ENCODE data around the gene HSP90AA1.
"Not testable (repeated sequence)": the region's sequence is repeated elsewhere in the genome, so short reads cannot be mapped to it uniquely, and the experiment has no call there.

The HSP90AA1 gene

DNA sequence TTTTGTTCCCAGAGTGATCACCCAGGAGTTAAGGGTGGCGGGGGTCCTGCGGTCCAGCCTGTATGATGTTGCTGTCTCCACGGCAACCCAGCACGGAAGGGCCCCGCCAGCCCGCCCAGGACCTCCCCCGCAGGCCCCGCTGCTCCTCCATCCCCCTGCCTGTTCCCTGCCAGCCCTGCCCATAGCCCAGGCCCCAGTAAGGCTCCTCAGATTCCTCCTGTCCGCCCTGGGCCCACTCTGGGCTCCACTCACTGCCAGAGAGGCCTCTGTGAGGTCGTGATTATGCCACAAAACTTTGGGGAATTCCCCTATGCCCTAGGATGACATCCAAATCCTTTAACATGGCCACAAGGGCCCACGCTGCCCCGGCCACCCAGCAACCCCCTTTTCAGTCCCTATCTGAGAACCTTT, 20.8 kb downstream of the HSP90AA1 start:
- no peak for DNase-seq

DNA sequence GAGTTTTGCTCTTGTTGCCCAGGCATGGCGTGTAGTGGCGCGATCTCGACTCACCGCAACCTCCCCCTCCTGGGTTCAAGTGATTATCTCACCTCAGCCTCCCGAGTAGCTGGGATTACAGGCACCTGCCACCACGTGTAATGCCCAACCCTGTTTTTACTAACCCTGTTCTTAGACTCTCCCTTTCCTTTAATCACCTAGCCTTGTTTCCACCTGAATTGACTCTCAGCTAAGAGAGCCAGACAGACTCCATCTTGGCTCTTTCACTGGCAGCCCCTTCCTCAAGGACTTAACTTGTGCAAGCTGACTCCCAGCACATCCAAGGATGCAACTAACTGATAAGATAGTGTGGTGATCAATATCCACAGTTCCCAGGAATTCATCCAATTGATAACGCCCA, 22.3 kb downstream of the HSP90AA1 start:
- not testable (repeated sequence) for DNase-seq

DNA sequence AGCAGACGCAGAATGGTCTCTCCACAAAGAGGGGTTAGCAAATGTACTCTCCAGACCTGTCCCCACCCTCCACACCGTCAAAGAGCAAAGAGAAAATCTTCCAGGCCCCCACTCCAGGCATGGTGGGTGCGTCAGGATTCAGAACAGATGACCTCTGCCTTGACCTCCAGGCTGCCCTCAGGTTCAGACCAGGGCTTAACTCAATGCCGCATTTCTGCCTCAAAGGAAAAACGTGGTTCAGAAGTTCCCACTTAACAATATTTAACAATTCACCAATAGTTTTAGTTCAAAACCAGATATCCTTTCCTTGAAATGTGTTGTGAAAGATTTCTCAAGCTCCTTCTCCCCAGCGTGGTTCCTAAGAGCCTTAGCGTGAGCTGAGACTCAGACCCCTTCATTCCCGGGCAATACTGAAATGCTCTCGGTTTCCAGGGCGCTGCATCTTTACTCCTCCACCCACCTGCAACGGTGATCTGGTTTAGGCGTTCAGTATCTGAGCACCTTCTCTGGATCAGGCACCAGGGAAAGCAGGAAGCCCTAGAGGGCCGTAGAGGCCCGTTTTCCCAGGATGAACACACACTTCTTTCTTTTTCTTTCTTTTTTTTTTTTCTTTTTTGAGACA, 22.9 kb downstream of the HSP90AA1 start:
- DNase-seq, result no peak

DNA sequence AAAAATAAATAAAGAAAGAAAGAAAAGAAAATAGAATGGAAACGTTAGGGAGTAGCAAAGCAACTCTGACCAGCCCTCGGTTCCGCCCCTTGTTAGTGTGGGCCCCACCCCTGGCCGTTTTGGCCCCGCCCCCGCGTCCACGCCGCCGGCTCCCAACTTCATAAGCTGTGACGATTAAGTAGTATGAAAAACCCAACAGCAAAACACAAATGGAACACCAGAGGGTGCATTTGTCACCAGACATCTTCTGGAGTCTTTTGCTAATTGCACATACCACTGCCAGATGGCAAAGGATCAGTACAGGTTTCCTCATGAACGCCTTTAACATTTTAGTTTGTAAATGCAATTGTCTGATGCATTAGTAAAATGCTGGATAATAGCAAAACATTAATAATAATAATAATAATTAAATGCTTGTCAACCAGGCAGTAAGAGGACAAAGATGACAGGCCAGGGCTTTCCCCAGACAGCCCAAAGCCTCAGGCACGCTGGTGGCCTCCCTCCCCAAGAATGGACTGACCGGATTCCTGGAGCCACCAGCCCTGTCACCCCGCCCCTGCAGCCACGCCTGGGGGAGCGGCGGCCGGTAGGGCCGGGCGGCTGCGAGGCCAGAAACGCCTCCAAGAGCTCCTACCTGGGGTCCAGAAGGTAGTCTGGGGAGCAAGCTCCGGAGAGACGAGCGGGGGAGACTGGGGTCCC, 23.6 kb downstream of the HSP90AA1 start:
- peak; percentile 90 for DNase-seq

DNA sequence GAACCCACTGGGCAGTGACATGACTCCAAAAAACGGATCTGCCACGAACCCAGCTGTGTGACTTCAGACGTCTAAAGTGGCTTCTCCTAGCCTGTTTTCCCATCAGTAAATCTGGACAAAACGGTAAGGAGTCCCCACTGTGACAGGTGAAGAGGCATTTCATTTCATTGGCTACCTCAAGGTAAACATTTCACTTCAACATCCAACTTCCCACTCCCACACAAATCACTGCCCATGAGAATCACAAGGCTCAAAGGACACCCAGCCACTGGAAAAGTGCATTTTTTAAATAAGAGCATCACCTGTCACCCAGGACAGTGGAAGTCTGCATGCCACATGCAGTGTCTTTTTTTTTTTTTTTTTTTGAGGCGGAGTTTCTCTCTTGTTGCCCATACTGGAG, 27.9 kb downstream of the HSP90AA1 start:
- no peak for DNase-seq

DNA sequence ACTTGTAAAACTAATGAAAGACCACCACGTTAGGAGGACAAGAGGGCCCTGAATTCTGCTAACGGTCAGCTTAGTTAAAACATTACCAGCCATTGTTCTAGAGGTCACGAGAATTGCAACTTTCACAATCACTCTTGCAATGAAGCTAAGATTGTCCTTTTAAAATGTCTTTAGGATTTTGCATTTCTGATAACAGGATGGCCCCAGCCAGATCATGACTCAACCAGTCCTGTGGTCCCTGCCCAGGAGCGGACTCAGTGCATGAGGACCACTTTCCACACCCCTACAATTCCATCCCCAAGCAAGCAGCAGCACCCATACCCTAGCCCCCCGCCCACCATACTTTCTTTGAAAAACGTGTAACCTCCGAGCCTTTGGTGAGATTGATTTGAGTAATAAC, 28.7 kb downstream of the HSP90AA1 start:
- no peak for DNase-seq

DNA sequence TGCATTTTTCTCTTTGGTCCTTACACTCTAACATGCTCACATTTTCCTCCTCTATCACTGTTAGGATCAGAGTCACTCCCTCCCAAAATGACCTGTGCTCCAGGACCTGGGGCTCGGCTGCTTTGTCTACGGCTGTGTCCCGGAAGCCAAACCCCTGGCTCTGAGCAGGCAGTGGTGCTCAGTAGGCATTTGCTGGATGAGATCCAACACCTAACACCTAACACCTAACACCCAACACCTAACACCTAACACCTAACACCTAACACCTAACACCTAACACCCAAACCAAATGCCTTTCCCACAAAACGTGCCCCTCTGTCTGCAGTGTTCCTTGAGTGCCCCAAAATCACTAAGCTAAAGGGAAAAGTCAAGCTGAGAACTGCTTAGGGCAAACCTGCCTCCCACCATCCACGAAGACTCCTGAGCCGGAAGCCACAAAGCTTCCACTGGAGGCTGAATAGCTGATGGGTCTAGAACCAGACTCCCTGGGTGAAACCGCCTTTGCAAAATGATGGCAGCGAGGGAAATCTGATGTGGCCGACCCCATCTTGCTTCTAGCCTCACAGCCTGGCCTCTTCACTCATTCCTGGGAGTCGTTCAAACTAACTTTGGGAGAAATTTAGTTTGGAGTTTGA, 29.2 kb downstream of the HSP90AA1 start:
- DNase-seq, result no peak

DNA sequence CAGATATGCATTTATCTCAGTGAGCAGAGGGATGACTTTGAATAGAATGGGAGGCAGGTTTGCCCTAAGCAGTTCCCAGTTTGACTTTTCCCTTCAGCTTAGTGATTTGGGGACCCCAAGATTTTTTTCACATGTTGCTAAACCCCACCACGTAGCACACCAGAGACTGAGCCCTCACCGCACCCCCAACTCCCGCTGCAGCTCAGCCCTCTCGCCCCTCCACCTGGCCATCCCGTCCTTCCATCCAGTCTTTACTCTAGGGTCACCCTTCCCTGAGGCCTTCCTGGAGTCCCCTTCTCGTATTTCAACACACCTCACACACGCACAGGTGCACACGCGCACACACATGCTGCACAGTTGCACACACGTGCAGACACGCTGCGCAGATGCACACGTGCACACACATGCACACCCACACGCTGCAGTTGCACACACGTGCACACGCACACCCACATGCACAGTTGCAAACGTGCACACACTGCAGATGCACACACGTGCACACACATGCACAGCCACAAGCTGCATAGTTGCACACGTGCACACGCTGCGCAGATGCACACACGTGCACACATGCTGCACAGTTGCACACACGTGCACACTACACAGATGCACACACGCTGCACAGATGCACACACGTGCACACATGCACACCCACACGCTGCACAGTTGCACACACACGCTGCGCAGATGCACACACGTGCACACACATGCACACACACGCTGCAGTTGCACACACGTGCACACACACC, 30.0 kb downstream of the HSP90AA1 start:
- no peak for DNase-seq

DNA sequence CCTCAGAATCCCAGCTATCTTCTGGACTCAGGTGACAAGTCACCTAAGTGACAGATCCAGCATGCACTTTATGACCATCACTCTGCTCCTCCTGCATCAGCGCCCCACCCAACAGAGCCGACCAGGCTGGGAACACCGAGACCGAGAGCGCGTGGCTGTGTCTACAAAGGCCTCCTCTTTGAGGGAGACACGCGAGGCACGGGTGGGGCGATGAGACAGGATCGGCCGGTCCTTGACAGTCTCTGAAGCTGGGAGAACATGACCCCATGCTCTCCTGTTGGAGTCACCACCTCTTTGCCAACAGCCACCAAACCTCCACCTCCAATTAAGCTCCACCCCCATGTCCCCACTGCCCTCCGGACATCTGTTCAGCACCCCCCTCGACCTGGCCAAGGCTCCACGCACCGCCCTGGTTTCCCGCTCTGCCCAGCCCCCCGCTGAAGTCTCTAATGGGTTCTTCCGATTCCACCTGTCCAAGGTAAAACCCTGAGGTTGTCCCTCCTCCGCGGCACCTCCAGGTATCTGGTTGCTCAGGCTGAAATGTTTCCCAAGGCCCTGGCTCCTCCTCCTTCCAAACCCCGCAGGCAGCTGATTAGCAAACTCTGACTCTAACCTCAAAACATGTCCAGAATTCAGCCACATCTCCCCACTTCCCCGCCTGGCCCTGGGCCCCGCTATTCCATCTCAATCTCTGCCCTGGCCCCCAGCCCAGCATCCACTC, 31.5 kb downstream of the HSP90AA1 start:
- DNase-seq, result peak; percentile 65

DNA sequence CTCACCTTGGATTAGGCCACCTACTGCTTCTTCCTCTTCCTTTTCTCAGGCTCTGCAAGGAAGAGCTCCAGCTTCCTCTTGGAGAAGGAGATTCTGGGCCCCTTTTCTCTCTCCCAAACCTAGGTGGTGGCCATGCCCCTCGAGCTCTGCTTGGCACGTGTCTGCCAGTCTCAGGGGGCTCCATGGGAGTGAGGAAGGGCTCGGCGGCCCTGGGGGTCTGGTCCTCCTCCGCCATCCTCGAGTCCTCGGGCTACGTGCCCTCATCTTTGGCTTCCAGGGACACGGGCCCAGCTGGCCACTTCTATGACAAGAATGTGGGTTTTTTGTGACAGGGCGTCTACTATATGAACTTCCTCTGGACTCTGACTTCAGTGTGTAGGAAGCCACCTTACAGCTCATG, 34.3 kb downstream of the HSP90AA1 start:
- DNase-seq, result no peak

DNA sequence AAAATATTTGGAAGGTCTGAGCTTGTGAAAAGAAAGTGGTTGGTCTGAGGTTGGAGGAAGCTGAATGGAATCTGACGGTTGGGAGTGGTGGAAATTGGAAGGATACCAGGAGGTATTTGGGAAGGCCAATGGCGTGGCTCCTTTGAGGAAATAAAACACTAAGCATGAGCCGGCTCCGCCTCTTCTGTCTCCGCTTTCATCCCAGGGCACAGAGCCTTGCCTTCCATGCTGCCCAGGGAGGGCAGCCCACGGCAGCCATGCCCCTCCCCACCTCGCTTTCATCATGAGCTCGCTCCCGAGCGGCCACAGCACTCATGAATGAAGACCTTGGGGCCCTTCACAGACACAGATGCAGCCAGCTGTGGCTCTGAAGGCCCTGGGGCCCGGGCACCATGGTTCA, 36.2 kb downstream of the HSP90AA1 start:
- peak; percentile 86 for DNase-seq

DNA sequence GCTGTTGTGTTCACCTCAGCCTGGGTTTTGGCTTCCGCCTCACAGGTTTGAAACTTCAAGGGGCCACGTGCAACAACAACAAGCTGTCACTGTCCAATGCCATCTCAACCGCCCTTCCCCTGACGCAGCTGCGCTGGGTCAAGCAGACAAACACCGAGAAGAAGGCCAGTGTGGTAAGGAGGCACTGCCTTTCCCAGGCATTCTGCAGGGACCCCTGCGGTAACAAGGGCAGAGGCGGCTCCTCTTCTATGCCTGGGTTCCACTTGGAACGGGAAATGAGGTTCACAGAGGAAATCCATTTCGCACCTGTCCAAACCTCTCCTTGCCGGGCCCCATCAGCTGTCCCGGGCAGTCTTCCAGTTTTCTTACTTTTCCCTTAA, 36.8 kb downstream of the HSP90AA1 start:
- no peak for DNase-seq

DNA sequence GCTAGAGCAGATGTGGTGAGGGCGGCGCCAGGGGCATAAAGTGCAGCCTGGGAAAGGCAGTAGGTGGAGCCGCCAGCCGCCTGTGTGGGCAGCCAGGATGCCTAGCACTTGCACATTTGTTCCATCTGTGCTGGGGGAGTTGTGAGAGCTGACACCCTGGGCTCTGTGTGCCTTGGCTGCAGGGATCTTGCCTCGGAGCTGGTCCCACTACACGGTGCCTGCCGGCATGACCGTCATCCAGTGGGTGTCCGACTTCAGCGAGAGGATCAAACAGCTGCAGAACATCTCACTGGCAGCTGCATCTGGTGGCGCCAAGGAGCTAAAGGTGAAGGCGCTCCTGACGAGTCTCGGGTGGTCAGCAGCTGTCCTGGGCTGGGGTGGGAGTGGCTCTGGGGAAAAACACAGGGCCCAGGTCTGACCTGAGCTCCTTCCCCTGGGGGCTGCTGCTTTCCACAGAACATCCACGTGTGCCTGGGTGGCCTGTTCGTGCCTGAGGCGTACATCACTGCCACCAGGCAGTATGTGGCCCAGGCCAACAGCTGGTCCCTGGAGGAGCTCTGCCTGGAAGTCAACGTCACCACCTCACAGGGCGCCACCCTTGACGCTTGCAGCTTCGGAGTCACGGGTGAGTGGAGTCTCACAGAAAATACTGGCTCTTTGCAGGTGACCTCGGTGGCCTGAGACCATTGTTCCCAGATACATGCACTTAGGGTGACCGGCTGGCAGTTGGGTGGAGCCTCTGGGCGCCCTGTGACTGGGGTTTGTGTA, 37.4 kb downstream of the HSP90AA1 start:
- no peak for DNase-seq

DNA sequence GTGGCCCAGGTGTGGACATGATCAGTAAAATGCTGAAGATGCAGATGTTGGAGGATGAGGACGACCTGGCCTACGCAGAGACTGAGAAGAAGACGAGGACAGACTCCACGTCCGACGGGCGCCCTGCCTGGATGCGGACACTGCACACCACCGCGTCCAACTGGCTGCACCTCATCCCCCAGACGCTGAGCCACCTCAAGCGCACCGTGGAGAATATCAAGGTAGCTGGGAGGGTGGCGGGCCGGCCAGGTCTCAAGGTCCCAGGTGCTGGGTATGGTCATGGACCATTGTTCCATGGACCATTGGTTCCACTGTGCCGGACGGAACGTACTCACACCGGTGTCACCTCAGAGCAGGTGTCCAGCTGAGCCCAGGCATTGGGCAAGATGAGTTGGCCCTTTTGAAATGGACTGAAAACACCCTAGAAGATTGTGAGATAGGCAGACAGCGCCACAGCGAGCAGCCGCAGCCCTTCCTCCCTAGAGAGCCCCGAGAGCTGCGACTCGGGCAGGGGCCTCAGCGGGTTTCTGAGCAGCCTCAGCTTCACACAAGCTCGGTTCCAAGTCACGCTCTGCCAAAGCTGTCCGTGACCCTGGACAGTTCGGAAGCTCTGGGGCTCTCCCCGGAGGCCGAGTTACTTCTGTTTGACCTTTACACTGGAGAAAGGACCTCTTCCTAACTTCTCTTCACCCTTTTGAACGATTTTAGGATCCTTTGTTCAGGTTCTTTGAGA, 38.9 kb downstream of the HSP90AA1 start:
- no peak for DNase-seq

DNA sequence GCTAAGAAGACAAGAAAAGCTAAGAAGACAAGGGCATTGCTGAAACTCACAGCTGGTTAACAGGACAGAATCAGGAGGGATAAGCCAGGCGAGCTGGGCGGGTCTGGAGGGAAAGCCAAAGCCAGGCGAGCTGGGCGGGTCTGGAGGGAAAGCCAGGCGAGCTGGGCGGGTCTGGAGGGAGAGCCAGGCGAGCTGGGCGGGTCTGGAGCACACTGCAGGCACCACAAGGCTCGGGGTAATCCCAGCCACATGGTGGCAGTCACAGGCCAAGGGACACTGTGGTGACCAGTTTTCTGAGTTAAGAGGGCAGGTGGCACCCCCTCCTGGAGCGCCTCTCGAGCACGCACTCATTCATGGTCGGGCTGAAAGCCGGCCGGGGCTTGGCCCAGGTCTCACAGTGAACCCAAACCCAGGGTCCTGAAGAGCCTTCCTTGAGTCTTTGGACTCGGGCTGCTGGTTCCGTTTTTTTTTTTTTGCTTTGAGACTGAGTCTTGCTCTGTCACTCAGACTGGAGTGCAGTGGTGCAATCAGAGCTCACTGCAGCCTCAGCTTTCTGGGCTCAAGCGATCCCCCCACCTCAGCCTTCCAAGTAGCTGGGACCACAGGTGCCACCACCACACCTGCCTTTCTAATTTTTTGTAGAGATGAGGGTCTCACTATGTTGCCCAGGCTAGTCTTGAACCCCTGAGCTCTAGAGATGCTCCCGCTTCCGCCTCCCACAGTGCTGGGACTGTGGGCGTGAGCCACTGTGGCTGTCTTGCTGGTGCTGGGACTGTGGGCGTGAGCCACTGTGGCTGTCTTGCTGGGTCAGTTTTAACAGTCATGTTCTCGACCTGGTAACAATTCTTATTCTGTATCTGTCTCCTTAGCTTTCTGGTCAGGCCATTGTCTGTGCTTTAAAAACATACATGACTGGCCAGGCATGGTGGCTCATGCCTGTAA, 40.2 kb downstream of the HSP90AA1 start:
- peak; percentile 54 for DNase-seq

DNA sequence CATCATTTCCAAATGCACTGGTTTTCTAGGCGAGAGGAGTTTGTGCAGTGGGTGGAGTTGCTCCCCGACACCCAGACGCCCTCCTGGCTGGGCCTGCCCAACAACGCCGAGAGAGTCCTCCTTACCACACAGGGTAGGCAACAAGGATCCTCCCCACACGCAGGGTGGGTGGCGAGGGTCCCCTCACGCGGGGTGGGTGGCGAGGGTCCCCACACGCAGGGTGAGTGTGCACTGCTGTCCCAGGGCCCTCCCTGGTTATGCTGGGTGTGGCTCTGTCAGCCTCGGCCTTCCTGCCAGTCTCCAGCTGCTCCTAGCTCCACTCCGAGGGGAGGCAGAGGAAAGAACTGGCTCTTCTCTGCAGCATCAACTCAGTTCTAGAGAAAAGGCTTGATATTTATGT, 42.3 kb downstream of the HSP90AA1 start:
- DNase-seq, result no peak

DNA sequence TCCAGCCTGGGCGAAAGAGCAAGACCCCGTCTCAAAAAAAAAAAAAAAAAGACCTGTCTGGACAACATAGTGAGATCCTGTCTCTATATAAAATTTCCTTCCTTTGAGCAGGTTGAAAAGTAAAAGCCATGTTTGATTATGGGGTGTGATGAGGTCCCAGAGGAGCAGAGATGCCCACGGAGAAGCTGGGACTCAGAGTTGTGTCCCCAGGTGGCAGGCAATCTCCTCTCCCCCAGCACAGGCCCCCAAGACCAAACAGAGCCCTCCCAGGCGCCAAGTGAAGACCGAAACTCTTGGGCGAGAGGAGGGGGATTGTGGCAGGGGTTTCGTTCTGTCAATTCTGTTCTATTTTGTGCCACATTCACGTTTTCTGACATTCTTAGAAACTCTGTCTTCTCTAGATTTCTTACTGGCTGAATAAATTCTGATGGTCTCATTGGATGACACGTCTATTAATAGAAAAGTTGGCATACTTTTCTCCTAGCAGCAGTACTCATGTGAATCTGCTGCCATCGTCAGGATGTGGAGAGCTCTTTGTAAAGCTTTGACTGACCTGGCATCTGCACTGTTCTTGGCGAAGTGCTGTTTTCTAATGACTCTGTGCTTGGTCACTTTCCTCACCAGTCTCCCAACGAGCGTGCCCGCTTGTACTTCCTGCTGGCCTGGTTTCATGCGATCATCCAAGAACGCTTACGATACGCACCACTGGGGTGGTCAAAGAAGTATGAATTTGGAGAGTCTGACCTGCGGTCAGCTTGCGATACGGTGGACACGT, 43.4 kb downstream of the HSP90AA1 start:
- no peak for DNase-seq

DNA sequence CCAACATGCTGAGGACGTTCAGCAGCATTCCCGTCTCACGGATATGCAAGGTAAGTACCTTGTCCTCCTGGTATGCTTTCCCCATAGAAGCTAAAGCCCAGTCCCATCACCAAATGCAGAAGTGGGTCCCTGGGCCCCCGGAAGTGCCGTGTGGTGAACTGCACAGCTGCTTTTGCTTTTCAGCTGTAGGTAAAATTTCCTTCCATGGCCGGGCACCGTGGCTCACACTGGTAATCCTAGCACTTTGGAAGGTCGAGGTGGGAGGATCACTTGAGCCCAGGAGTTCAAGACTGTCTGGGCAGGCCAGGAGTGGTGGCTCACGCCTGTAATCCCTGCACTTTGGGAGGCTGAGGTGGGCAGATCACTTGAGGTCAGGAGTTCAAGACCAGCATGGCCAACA, 44.1 kb downstream of the HSP90AA1 start:
- DNase-seq, result no peak

DNA sequence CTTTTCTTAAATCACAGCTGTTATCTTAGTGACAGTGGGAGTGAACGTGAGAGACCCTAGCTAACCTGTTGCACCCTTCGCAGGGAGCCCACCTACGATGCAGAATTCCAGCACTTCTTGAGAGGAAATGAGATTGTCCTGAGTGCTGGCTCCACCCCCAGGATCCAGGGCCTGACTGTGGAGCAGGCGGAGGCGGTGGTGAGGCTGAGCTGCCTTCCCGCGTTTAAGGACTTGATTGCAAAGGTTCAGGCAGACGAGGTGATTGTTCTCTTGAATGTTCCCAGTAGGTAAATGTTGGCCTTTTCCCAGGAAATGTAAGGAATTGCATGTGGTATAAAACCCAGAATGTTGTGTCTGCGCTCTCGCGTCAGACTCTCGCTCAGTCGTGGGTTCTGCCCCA, 46.7 kb downstream of the HSP90AA1 start:
- DNase-seq, result no peak
